Fibroblast of lung (primary cell): ENCODE data around the gene NECTIN2. TPM values are rescaled to one million over a fixed set of nuclear protein-coding genes. Genes with fewer than 3 reads are reported as not detected.

Experiments
- DNase-seq, 2 donors: peaks; one replicate each; pipeline versions ENCODE4 v3.0.0 to v3.0.0-alpha.2; 2010; ENCODE audit warnings: low read depth in 2 of 2
- H2AFZ ChIP-seq: 2 replicates; pipeline ENCODE4 v1.5.1; 2012; ENCODE audit warnings: low read length, control low read depth, inconsistent platforms
- H3K27ac ChIP-seq: 2 replicates; pipeline ENCODE4 v1.5.1; 2011; ENCODE audit warnings: low read length, control low read depth; ENCODE audit not compliant: insufficient read depth
- H3K27me3 ChIP-seq: 2 replicates; pipeline ENCODE4 v1.5.1; 2011; ENCODE audit warnings: mild to moderate bottlenecking, low read length; ENCODE audit not compliant: control insufficient read depth, insufficient read depth
- H3K36me3 ChIP-seq: 2 replicates; pipeline ENCODE4 v1.5.1; 2011; ENCODE audit warnings: low read length; ENCODE audit not compliant: control insufficient read depth, insufficient read depth
- H3K4me1 ChIP-seq: 2 replicates; pipeline ENCODE4 v1.5.1; 2011; ENCODE audit warnings: low read length; ENCODE audit not compliant: control insufficient read depth, insufficient read depth; ENCODE audit errors: extremely low read depth
- H3K4me2 ChIP-seq: 2 replicates; pipeline ENCODE4 v1.5.1; 2011; ENCODE audit warnings: low read length, control low read depth; ENCODE audit not compliant: insufficient read depth; ENCODE audit errors: extremely low read depth
- H3K4me3 ChIP-seq, 4 experiments: fragments of 200-600 bp in 1 of 4; sonication (generic) in 1 of 4; replicated peaks in 1 of 4; 2 replicates each; pipeline ENCODE4 v1.5.1; 2011 to 2016; ENCODE audit warnings: low read length in 4 of 4, low read depth in 3 of 4, mild to moderate bottlenecking in 3 of 4, control low read depth in 2 of 4, inconsistent platforms in 1 of 4, mixed read lengths in 1 of 4; ENCODE audit not compliant: insufficient read depth in 1 of 4; ENCODE audit errors: control extremely low read depth in 1 of 4
- H3K79me2 ChIP-seq: 2 replicates; pipeline ENCODE4 v1.5.1; 2012; ENCODE audit warnings: mild to moderate bottlenecking, low read length, inconsistent platforms; ENCODE audit not compliant: control insufficient read depth, insufficient read depth
- H3K9ac ChIP-seq: 2 replicates; pipeline ENCODE4 v1.5.1; 2011; ENCODE audit warnings: mild to moderate bottlenecking, low read length, control low read depth; ENCODE audit not compliant: insufficient read depth
- H3K9me3 ChIP-seq: 2 replicates; pipeline ENCODE4 v1.5.1; 2012; ENCODE audit warnings: low read depth, low read length; ENCODE audit not compliant: control insufficient read depth, insufficient read depth
- H4K20me1 ChIP-seq: 2 replicates; pipeline ENCODE4 v1.5.1; 2011; ENCODE audit warnings: low read length; ENCODE audit not compliant: control insufficient read depth, insufficient read depth; ENCODE audit errors: extremely low read depth
- EZH2 ChIP-seq: IDR thresholded peaks from 2 replicates; pipeline ENCODE4 v1.5.1; 2012; ENCODE audit warnings: low read length, control low read depth, mild to moderate bottlenecking; ENCODE audit errors: missing control alignments
- polyA plus RNA-seq, 2 donors: library from polyadenylated mRNA; depleted of rRNA in 1 of 2; stranded (reverse) in 1 of 2; unstranded in 1 of 2; fragments of >200 nt; gene quantifications; 2 replicates each; pipeline ENCODE4 v1.2.1, GENCODE V29; 2011 to 2012; ENCODE audit warnings: missing spikeins in 1 of 2
- total RNA-seq: library from RNA; depleted of rRNA; stranded (reverse); fragments of >200 nt; gene quantifications from 2 replicates; pipeline ENCODE4 v1.2.1, GENCODE V29; 2014
- TF ChIP-seq, protein P1 (sequence below), 2 donors: IDR thresholded peaks in 1 of 2; conservative IDR thresholded peaks in 1 of 2; 1 replicate in 1 of 2; 2 replicates in 1 of 2; pipeline ENCODE4 v1.5.1; 2011 to 2012; ENCODE audit warnings: low read length in 2 of 2, control low read depth in 1 of 2, inconsistent platforms in 1 of 2, low read depth in 1 of 2, mild to moderate bottlenecking in 1 of 2

The NECTIN2 gene
- total and polyA plus RNA-seq, 2 donors (not counting 1 experiment from before 2014, with no cell fraction given) = 70.7 to 77.4 TPM

DNA sequence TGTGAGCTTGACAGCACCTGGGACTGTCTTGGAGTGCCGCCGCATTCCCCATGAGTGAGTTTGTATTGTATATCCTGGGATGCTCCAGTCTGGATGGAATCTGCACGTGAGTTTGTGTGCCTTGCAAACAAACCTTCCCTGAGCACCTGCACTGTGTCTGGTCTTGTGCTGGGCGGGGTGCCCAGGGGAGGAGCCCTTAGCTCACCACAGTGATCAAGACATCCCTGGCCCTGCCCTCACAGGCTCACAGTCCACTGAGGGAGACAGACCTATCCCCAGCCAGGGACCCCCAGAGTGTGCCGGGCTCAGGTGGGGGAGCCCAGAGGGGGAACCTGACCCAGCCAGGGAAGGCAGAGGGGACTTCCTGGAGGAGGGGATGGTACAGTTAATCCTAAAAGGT lies 38.9 kb upstream of the NECTIN2 start:
- H3K9me3 ChIP-seq = no peaks in the 10 kb centered on the region
- no peak overlapping the region for H3K9ac ChIP-seq
- no peak overlapping the region for H3K27ac ChIP-seq
- peaks cover 11% of the 10 kb centered on the region for H3K4me1 ChIP-seq
- no peak for DNase-seq
- H3K4me3 ChIP-seq = no peak overlapping the region
- no peaks in the 10 kb centered on the region for H3K27me3 ChIP-seq
- TF ChIP-seq, protein P1, sequence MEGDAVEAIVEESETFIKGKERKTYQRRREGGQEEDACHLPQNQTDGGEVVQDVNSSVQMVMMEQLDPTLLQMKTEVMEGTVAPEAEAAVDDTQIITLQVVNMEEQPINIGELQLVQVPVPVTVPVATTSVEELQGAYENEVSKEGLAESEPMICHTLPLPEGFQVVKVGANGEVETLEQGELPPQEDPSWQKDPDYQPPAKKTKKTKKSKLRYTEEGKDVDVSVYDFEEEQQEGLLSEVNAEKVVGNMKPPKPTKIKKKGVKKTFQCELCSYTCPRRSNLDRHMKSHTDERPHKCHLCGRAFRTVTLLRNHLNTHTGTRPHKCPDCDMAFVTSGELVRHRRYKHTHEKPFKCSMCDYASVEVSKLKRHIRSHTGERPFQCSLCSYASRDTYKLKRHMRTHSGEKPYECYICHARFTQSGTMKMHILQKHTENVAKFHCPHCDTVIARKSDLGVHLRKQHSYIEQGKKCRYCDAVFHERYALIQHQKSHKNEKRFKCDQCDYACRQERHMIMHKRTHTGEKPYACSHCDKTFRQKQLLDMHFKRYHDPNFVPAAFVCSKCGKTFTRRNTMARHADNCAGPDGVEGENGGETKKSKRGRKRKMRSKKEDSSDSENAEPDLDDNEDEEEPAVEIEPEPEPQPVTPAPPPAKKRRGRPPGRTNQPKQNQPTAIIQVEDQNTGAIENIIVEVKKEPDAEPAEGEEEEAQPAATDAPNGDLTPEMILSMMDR (conservative IDR thresholded peaks at IDR 0.05 in 1 of 2, IDR thresholded peaks at IDR 0.05 in 1 of 2; ENCODE audit: low read depth in 1 of 2, low read length in 2 of 2) = no peak
- TF ChIP-seq EZH2 = no peak
- H3K36me3 ChIP-seq = no peaks in the 10 kb centered on the region
- no peak overlapping the region for H3K4me2 ChIP-seq
- no peaks in the 10 kb centered on the region for H3K79me2 ChIP-seq
- H4K20me1 ChIP-seq = no peaks in the 10 kb centered on the region
- no peak overlapping the region for H2AFZ ChIP-seq

DNA sequence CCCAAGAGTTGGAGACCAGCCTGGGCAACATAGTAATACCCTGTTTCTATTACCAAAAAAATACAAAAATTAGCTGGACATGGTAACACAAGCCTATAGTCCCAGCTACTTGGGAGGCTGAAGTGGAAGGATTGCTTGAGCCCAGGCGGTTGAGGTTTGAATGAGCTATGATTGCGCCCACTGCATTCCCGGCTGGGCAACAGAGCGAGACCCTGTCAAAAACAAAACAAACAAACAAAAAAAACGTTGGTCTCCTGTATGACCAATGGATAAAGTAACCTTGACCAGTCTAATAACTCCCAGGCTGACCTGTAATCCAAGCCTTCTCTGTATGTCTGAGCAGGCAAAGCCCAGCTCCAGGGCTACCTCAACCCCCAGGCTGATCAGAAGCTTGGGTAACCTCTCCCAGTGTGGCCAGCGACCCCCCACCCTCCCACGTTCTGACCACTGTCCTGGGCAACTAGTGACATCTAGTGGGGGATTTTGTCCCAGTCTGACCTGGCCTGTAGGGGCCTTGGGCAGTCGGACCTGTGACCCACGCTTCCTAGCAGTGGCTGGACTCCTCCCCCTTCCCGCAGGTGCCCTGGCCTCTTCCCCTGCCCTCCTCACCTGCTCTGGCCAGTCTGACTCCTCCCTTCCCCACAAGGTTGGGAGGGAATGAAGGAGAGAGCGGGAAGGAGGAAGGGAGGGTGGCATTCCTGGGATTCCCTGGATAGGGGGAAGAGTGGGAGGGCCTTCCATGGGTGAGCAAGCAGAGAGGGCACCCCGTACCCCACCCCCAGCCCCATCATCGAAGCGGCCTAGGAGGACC lies 38.2 kb upstream of the NECTIN2 start:
- no peaks in the 10 kb centered on the region for H3K36me3 ChIP-seq
- H3K4me3 ChIP-seq = no peak overlapping the region
- DNase-seq = peak; percentile 43 to 60
- no peaks in the 10 kb centered on the region for H3K27me3 ChIP-seq
- H3K4me1 ChIP-seq = peaks cover 11% of the 10 kb centered on the region
- no peaks in the 10 kb centered on the region for H3K79me2 ChIP-seq
- no peaks in the 10 kb centered on the region for H3K9me3 ChIP-seq
- H2AFZ ChIP-seq = no peak overlapping the region
- no peak overlapping the region for H3K4me2 ChIP-seq
- no peaks in the 10 kb centered on the region for H4K20me1 ChIP-seq
- TF ChIP-seq, protein P1 (conservative IDR thresholded peaks at IDR 0.05 in 1 of 2, IDR thresholded peaks at IDR 0.05 in 1 of 2; ENCODE audit: low read depth in 1 of 2, low read length in 2 of 2) = peak; percentile 48 to 56
- no peak for TF ChIP-seq EZH2
- H3K9ac ChIP-seq = no peak overlapping the region
- no peak overlapping the region for H3K27ac ChIP-seq

DNA sequence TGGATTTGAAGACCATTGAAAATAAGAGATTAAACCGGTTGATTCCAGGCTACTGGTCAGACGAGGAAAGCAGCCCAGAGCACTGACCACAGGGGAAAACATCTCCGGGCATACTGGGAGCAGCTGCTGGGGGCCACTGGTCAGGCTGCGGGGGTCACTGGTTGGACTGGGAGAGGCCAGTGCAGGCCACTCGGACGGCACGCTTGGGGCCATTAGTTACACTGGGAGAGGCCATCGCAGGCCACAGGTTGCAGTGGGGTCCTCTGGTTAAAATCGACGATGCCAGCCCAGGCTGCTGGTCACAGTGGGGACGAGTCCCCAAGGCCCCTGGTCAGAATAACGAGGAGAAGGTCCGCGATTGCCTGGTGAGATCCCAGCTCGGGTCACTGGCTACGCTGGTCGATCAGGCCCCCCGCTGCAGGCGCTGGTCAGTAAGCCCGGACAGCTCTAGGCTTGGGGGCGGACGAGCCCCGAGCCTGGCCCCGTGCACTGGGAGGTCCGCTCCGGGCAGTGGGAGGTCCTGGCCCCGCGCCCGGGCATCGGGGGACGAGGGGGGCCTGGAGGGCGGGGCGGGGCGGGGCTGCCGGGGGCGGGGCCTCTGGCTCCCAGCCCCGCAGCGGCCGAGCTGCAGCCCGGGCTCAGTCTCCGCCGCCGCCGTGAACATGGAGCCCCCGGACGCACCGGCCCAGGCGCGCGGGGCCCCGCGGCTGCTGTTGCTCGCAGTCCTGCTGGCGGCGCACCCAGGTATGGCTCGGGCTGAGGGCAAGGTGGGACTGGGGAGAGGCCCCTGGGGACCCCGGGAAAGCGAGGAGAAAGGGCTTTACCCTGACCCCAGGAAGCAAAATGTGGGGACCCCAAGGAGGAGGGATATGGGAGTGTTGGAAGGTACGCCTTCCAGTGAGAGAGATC lies 37.4 kb upstream of the NECTIN2 start, which contains the start of gene BCAM:
Gene BCAM (plus strand): TSS at position 641 of the 909 bp plus-strand sequence. CDS start 22 bp downstream, at position 663.
- peak; percentile 64 to 70 for DNase-seq

More for the DNA sequence above, 37.4 kb upstream of the NECTIN2 start, which contains the start of gene BCAM:
- H3K27me3 ChIP-seq = no peaks in the 10 kb centered on the region
- H3K4me1 ChIP-seq = peaks cover 11% of the 10 kb centered on the region
- TF ChIP-seq EZH2 = no peak
- TF ChIP-seq, protein P1 (conservative IDR thresholded peaks at IDR 0.05 in 1 of 2, IDR thresholded peaks at IDR 0.05 in 1 of 2; ENCODE audit: low read depth in 1 of 2, low read length in 2 of 2) = no peak
- H3K27ac ChIP-seq = no peak within 1 kb of the TSS
- peak within 1 kb of the TSS; percentile 44 for H2AFZ ChIP-seq
- H3K4me2 ChIP-seq = peak within 1 kb of the TSS; percentile 97
- H3K9ac ChIP-seq = peak within 1 kb of the TSS; percentile 62
- no peaks in the 10 kb centered on the region for H3K79me2 ChIP-seq
- peaks cover 5% of the 10 kb centered on the region for H3K36me3 ChIP-seq
- no peaks in the 10 kb centered on the region for H3K9me3 ChIP-seq
- H4K20me1 ChIP-seq = no peaks in the 10 kb centered on the region
- peak within 1 kb of the TSS; percentile 60 to 72 (median 68) for H3K4me3 ChIP-seq
